Measurements from ENCODE around the gene CD1B. TPM values are rescaled to one million over a fixed set of nuclear protein-coding genes. Genes with fewer than 3 reads are reported as not detected.
"Not testable (repeated sequence)": the region's sequence is repeated elsewhere in the genome, so short reads cannot be mapped to it uniquely, and the experiment has no call there.

The CD1B gene
- total RNA-seq, 1 donor from 2014 or later, result not detected

DNA sequence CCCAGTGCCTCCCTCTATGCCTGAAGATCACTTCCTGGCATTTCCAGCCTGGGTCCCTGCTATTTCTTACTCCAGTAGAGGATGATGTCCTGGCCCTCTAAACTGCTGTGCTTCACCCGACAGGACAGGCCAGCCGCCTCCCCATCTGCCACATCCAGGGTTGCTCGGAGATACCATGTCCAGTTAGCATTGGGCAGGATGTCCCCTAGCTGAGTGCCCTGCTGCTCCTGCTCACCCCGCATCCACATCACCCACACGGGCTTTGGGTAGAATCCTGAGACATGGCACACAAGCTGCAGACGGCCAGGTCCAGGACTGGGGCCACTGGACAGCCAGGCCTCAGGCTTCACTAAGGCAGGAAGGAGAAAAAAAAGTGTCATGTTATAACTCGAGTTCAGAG, 2.0 kb downstream of the CD1B start:
- no peak for DNase-seq (ENCODE audit: low read depth in 2 of 2)

DNA sequence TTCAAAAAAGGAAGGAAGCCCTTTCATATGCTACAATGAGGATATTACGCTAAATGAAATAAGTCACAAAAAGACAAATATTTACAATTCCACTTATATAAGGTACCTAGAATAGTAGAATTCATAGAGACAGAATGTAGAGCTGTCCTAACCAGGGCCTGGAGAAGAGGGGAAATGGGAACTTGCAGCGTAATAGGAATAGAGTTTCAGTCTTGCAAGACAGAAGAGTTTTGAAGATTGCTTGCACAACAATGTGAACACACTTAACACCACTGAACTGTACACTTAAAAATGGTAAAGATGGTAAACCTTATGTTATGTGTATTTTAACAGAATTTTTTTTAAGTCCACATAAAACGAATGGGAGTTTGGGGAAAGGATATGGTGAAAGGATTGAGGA, 2.9 kb downstream of the CD1B start:
- no peak for DNase-seq (ENCODE audit: low read depth in 2 of 2)

DNA sequence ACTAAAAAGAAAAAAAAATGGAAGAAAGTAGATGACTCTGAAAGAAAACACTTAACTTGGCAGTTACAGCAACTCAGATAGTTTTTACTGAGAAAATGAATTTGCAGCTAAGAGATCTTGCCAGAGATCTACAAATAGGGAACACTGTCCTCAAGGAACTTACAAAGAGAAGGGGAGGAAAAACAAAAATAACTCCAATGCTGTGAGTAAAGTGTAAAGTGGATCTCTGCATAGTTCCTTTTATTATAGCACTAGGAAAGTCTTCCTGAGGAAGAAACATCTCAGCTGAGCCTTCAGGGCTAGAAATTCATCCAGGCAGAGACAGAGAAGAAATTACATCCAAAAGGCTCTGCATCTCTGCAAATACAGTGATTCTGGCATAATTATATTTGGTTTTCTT, 3.9 kb downstream of the CD1B start:
- DNase-seq (ENCODE audit: low read depth in 2 of 2), result no peak

DNA sequence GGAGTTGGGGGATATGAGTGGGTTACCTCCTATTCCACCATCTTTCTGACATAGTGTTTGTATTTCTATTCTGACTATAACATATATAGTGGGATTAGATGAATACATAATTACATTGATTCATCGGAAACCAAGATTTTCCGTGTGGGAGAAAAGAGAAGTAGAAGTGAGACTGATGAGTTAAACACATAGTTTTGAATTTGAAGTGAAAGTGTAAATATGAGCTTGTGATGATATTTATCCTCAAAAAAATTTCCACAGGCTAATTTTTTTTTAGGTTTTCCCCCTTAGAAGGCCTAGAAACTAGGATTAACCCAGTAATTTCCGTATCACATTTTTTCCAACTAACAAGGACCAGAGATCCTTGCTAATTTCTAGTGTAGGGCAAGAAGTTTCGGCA, 6.9 kb downstream of the CD1B start:
- no peak for DNase-seq (ENCODE audit: low read depth in 2 of 2)

DNA sequence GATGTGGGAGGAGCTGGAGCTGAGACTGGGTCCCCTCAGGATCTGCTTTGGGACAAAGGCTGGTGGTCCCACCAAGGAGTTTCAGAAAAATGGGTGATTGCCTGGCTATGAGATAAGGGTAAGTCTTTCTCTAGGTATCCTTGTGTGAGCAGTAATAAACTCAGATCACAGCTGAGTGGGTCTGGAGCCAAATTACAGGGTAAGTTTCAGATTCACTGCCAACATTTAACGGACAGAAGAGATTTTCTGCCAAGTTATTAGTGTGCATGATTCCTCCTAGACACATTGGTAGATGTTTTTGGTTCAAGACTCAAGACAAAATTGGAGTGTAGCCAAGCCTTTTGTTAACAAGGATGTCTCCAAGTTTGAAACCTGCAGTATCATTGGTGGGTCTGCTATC, 7.5 kb downstream of the CD1B start:
- DNase-seq (ENCODE audit: low read depth in 2 of 2), result no peak

DNA sequence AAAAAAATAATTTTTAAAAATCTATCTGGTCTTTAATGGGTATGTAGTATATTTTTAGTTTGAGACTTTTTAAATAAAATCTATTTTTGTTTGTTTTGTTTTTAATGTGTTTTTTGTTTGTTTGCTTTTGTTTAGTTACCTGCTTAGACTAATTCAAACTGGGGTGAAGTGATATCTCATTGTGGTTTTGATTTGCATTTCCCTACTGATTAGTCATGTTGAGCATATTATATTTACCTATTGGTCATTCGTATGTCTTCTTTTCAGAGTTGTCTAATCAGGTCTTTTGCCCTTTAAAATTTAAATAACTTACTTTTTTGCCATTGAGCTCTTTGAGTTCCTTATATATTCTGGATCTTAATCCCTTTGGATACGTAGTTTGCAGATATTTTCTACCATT, 20.3 kb downstream of the CD1B start:
- DNase-seq (ENCODE audit: low read depth in 2 of 2), result no peak

DNA sequence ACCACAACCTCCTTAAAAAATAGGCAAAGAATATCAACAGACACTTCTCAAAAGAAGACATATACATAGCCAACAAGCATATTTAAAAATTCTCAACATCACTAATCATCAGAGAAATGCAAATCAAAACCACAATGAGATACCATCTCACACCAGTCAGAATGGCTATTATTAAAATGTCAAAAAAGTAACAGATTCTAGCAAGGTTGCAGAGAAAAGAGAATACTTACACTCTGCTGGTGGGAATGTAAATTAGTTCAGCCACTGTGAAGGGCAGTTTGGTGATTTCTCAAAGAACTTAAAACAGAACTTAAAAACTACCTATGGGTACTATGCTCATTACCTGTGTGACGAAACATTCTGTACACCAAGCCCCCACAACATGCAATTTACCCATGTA, 20.7 kb downstream of the CD1B start:
- no peak for DNase-seq (ENCODE audit: low read depth in 2 of 2)

DNA sequence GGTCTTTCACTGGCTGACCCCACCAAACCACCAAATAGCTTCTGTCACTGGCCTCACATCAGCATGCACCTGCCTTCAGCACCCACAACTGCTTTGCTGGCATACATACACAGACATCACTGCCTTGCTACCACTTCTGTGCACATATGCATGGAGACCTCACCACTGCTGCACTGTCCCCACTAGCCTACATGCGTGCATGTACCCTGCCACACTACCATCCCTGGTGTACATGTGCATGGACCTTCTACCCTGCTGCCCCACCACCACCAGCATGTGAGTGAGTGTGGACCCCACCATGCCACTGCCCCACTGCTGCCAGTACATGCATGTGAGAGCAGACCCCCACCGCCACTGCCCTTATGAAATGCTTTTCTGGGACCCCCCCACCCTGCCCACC, 35.5 kb downstream of the CD1B start:
- no peak for DNase-seq (ENCODE audit: low read depth in 2 of 2)

DNA sequence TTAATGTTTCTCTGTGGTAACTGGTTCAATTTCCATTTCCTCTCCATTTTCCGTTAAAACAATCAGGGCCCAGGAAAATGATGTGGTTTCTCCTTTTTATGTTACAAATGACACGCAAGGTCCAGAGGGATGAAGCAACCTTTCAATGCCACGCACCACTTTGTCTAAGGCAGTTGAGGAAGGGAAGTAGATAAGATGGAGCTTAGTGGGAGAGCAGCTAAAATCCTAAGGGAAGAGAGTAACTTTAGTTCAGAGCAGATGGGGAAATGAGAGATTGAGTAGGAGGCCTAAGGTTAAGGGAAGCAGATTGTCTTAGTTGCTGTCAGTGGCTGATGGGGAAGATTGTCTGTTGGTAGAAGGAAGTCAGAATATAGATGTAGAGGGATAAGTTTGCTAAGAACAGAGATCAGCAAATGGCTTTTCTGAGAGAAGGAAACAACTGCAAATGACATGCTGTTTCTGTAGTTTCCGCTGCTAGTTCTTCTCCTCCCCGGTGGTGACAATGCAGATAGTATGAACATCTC, 40.9 kb downstream of the CD1B start:
- DNase-seq (ENCODE audit: low read depth in 2 of 2), result no peak

DNA sequence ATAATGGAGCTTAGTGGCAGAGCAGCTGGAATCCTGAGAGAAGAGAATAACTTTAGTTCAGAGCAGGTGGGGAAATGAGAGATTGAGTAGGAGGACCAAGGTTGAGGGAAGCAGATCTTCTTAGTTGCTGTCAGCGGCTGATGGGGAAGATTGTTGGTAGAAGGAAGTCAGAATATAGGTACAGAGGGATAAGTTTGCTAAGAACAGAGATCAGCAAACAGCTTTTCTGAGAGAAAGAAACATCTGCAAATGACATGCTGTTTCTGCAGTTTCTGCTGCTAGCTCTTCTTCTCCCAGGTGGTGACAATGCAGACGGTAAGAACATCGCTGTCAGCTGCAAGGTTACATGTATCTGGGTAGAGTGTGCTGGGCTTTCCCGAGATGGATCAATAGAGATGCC, 41.5 kb downstream of the CD1B start, which contains the start of gene CD1C:
CD1C (plus strand) TSS at position 113 of the 400 bp plus-strand sequence; CDS start at position 255, 142 bp downstream.
- no peak for DNase-seq (ENCODE audit: low read depth in 2 of 2)

DNA sequence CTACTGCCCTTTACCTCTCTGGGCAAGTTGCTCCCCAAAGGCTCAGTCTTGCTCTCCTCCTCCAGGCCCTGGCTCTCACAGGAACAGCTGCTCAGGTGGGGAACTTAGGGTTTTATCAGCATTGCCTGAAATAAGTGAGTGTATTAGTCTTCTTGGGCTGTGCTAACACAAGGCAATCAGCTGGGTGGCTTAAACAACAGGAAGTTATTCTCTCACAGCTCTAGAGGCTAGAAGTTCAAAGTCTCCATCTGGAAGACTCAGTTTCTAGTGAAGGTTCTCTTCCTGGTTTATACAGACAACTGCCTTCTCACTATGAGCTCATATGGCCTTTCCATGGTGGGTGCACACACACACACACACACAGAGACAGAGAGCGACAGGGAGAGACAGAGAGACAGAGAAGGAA, 44.4 kb downstream of the CD1B start:
- no peak for DNase-seq (ENCODE audit: low read depth in 2 of 2)

DNA sequence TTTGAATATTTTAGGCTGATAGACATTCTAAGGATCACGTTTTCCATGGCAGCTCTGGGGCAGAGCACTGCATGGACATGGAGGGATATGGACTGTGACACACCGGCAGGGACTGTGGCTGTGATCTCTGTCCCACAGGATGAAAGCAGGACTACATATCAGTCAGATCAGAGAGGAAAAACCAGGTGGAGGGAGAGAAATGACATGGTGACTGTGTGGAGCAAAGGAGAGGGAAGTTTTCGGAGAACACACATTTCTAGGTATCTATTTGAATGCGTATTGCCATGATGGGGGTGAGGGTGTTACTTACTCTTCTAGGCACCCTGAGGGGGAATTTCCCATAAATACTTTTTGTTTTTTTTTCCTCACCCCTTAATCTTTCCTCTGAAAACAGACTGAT, 44.8 kb downstream of the CD1B start:
- no peak for DNase-seq (ENCODE audit: low read depth in 2 of 2)

DNA sequence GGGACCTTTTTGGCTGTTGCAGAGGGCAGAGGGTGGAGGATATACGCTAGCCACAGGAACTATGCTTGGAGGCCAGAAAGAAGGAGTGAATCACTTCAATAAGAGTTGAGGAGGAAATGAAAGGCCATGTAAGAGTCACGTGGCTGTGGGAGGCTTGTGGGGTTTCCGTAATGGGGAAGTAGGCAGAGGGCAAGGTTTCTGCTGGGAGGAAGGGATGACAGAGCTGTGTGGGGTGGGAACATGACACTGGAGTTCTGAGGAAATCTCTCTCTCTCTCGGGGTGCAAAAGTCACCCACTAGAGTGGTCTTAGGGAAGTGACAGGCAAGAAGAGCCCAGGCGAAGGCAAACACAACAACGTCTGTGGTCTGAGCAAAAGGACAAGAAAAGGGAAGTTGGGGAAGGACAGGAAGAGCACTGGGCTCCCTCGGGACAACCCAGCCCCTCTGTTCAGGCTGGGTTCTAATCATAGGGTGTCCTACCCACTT, 45.5 kb downstream of the CD1B start:
- peak in 1 of 2 donors; percentile 35 for DNase-seq (ENCODE audit: low read depth in 2 of 2)

DNA sequence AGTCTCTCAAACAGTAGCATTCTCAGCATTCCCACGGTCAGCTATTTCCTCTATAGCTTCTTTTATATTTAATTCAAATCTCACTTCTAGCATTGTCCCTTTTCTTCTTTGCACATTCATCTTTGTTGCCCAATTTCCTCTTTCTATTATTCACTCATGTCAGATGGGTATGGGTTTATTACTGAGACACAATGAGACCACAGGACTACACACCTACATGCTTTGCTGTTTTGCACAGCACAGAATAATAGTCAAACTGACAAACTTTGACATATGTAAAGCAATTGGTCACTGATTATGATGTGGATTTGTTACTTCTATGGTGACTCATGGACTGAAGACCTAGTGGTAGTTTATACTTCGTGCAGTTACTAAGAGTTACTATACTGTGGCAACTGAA, 47.4 kb downstream of the CD1B start:
- DNase-seq (ENCODE audit: low read depth in 2 of 2), result peak; percentile 4 to 5

DNA sequence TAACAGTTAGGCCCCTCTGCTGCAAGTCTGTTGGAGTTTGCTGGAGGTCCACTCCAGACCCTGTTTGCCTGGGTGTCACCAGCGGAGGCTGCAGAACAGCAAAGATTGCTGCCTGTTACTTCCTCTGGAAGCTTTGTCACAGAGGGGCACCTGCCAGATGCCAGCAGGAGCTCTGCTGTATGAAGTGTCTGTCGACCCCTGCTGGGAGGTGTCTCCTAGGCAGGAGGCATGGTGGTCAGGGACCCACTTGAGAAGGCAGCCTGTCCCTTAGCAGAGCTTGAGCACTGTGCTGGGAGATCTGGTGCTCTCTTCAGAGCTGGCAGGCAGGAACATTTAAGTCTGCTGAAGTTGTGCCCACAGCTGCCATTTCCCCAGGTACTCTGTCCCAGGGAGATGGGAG, 48.9 kb downstream of the CD1B start:
- not testable (repeated sequence) for DNase-seq (ENCODE audit: low read depth in 2 of 2)

Other genes starting within 250 kb of the CD1B start
- under 0.01 TPM in 2 replicates for gene CD1D, start 150.6 kb downstream of the CD1B start, total RNA-seq
- not detected in 2 replicates for gene CD1A, start 77.1 kb downstream of the CD1B start, total RNA-seq
- gene CD1C, start 41.6 kb downstream of the CD1B start, total RNA-seq, result not detected in 2 replicates
- not detected in 2 replicates for gene CD1E, start 22.4 kb upstream of the CD1B start, total RNA-seq
- gene OR10T2, start 67.9 kb upstream of the CD1B start, total RNA-seq, result not detected in 2 replicates
- gene OR10K2, start 94.7 kb upstream of the CD1B start, total RNA-seq, result not detected in 2 replicates
- gene OR10K1, start 130.3 kb upstream of the CD1B start, total RNA-seq, result not detected in 2 replicates
- gene OR10R2, start 140.7 kb upstream of the CD1B start, total RNA-seq, result not detected in 2 replicates
- not detected in 2 replicates for gene OR6Y1, start 222.9 kb upstream of the CD1B start, total RNA-seq
- gene OR6P1, start 239.0 kb upstream of the CD1B start, total RNA-seq, result not detected in 2 replicates
- not detected in 2 replicates for gene OR10X1, start 248.4 kb upstream of the CD1B start, total RNA-seq